HuH-7.5 (cell line): ENCODE results near the gene VPS52.

Source experiments
- DNase-seq: peaks from one replicate; pipeline ENCODE4 v3.0.0; 2011; ENCODE audit warnings: low spot score

Gene VPS52

DNA sequence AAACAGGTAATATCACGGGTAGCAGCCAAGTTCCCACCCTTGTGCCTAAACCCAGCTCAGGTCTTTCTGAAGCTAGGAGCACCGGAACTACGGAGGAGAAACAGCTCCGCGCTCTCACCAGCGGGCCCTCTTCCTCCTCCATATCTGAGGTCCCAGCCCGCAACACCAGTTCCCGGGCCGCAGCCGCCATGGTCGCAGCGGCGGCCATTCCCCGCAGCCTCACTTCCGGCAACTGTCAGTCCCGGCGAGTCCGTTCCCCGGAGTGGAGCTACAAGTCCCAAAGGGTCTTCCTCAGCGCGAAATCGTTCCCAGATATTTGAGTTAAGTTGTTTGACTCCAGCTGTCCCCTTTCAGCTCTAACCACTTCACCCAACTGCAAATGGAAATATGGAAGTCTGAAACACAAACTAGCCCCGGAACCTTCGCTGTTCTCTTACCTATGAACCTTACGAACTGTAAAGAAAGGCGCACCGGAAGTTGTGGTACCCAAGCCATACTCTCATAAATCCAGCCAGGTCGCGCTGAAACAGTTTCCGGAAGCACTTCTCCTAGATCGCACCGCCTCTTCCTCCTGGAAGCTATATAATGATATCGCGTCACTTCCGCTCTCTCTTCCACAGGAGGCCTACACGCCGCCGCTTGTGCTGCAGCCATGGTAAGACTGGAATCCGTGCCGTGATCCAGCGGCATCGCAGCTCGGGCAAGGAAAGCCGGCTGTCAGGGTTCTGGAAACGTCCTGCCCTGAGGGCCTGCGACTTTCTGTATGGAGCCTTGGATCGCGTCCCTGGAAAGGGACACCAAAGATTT is at the start of gene VPS52, which contains the start of gene RPS18:
Gene VPS52 (minus strand): TSS at position 409 of the 807 bp plus-strand sequence. CDS start 201 bp downstream, at position 208.
Gene RPS18 (plus strand): TSS at position 608 of the 807 bp plus-strand sequence. CDS start 45 bp downstream, at position 653.
- peak; percentile 75 for DNase-seq

- DNase-seq = no peak
These were observed 49.6 kb upstream of the VPS52 start for GRCh38 chr6:33321227-33321626.

GRCh38 chr6:33320315-33321181 is 48.9 kb upstream of the VPS52 start:
- no peak for DNase-seq

DNA sequence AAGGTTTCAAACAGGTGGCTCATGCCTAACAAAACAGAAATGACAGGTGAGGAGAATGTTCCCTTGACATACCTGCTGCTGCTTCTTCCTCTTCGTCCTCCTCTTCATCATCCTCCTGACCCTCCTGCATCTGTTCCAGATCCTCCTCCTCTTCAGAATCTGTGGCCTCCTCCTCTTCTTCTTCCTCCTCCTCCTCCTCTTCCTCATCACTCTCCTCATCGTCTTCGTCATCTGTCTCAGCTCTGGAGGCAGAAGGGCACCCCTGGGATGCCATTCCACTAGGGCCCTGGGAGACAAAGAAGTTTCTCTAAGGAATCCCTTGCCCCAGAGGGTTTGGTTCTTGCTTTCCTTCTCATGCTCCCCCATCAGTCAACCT is 48.3 kb upstream of the VPS52 start:
- DNase-seq = no peak

- no peak for DNase-seq
These were observed 46.9 kb upstream of the VPS52 start for GRCh38 chr6:33318426-33319073.

DNA sequence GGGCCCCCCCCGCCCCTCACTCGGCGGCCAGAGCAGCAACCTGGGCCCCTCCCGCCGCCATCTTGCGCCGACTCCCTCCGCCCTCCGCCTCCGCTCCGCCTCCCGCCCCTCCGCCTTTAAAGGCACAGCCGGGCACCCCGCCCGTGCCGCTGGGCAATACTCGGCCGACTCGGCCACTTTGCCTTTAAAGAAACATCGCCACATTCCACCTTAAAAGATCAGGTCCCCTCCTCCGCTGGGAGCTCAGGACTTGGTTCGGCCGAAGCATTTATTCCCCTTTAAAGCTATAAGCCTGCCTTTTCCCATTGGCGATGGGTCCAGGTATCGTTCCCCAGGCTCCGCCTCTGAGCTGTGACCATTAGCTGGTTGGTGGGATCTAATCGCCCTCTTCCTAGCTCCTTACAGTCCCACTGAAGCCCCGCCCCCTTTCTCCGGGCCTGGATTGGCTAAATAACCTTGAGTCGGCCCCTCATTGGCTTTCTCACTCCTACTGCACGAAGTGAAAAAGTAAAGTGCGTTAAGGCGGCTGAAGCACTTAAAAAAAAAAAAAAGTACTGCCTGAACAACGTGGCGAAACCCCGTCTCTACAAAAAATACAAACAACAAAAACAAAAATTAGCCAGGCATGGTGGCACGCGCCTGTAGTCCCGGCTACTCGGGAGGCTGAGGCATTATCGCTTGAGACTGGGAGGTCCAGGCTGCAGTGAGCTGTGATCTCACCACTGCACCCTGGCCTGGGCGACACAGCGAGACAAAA is 46.2 kb upstream of the VPS52 start, which contains the start of gene ZBTB22:
Gene ZBTB22 (minus strand): TSS at position 76 of the 757 bp plus-strand sequence. CDS start 828 bp downstream, outside the sequence.
- DNase-seq = peak; percentile 84

DNA sequence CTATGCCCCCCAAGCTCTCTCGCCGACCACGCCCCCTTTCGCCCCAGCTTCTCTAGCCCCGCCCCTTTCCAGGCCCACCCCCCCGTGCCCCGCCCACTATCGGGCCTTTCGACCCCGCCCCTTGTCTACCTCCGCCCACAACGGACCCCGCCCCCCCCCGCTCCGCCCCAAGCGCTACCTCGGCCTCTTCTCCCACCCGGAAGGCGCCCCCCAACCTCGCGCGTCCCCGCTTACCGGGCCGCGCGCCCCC is 45.7 kb upstream of the VPS52 start:
- peak; percentile 56 for DNase-seq

DNA sequence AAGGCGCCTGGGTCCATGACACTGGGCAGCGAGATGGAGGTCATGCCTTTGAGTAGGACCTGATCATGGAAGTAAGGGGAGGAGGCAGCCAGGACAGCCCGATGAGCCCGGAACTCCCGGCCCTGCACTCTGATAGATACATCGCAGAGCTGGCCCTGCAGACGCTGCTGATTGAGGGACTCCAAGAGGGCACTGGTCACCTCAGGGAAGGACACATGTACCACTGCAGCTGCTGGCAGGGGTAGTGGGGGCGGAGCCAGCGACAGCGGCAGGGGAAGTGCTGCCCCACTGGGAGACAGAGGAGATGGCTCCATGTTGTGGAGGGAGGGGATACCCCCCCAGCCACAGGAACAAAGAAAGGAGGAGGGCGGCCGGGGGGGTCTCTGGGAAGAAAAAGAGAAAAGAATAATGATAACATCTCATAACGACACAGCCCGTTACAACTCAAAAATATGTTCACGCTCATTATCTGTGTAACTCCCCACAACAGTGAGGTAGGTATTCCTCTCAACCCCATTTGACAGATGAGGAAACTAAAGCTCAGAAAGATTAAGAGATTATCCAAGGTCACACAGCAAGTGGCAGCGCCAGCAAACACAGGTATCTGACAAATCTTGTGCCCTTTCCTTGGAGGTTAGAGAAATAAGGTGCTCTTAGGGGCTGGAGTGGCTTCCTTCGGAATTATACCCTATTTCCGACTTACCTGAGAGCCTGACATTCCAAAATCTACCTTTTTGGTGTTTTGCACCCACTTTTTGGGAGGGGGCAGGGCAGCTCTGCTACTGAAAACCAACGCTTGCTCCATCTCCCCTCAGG is 45.1 kb upstream of the VPS52 start:
- no peak for DNase-seq

DNA sequence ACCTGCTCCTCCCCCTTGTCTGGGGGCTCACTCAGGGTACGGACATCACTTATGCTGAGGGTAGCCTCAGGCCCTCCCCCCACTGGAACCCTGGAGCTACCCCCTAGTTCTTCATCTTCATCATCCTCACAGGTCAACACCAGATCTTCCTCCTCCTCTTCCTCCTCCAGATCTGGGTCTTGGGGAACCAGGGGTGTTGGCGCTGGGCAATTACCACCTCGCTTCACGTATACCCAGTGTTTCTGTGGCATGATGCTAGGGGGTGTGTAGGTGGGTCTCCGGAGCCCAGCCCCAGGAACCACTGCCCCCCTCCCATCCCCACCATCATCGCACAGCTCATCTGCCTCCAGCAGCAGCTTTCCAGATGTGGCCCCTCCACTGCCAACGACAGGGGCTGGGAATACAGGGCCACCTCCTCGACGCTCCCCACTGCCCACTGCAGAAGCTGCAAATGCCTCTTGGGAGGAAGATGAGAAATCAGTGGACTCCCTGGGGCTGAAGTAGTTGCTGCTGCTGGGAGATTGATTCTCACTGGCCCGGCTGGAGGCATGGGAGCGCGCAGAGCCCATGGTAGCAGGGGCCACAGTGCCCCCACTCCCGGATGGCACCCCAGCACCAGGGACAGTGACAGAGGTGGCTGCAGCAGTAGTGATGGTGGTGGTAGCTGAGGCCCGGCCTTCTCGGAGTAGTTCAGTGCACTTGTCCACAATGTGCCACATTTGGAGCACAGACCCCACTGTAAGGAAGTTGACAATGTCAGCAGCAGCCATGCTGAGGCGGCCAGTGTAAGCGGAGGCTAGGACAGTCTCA is 44.3 kb upstream of the VPS52 start:
- DNase-seq = no peak

DNA sequence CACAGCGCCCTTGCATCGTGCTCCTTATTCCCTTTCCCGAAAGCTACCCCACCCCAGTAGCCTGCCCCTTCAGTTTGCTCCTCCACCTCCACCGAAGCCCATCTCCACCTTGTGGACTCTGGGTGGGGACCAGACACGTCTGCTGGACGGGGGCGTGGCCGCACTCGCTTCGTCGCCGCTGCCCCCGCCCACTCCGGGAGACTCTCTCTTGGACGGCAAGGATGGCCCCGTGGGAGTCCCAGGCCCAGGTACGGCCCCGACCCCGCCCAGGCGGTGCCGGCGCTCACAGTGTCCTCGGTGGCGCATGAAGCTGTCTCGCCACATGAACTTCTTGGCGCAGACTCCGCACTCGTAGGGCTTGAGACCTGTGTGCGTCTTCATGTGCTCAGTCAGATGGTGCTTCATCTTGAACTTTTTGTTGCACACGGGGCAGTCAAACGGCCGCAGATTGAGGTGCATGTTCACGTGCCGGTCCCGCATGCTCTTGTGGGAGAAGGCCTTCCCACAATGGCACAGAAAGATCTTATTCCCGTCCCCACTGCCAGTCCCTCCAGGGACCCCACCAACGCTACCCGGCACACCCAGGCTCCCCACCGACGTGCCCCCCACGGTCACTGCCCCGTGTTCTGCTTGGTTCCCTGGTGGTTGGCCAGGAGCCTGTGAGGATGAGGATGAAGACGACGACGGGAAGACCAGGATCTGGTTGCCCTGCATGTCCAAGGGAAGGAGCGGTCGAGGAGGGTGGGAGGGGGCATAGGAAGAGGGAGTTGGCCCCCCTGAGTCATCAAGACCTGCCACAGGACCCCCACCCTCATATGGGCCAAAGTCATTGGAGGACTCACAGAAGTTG is 43.5 kb upstream of the VPS52 start:
- DNase-seq = no peak

DNA sequence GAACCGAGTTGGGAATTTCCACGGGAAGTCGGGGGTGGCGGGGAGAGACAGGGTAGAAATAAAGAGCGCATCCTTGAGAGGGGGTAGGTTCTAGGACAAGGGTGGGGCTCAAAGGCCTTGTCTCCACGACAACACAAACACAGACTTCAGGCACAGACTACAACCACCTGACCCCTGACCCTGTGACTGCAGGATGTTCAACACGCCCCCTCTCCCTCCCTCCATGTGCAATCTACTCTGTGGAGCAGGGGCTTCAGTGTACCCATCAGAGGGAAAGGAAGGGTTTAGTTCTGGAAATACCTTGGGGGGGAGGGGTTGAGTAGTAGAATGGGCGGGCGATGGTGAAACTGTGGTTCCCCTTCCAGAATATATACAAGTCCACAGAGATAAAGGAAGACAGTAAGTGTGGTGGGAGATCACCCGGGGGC is 42.9 kb upstream of the VPS52 start:
- peak; percentile 31 for DNase-seq

GRCh38 chr6:33313709-33314514 is 42.2 kb upstream of the VPS52 start, which contains the start of gene TAPBP:
TAPBP (minus strand) TSS chr6:33314078; CDS start chr6:33314041, 37 bp downstream.
- DNase-seq = peak; percentile 51

DNA sequence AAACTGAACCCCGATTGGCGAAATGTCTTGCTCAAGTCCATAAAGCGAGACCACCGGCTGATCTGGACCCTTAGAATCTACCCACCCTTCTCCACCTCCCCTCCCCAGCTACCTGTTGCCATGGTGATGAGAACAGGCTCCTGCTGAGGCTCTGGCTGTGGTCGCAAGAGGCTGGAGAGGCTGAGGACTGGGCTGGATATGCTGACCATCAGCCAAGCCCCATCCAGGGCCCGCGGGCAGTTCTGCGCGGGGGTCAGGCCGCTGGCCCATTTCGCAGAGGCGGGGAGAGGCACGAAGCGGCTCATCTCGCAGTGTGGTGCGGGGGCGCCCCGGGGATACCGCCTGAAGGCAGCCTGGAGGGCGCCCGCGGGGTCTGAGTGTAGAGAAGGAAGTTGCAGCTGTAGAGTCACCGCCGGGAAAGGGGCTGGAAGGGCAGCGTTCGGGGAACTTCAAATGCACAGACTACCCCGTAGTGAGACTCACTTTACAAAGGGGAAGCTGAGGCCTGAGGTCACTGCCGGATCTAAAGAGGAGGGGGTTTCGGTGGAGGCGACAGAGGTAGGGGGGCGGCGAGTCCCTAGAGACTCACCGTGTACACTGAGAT is 41.5 kb upstream of the VPS52 start:
- DNase-seq = peak; percentile 36

DNA sequence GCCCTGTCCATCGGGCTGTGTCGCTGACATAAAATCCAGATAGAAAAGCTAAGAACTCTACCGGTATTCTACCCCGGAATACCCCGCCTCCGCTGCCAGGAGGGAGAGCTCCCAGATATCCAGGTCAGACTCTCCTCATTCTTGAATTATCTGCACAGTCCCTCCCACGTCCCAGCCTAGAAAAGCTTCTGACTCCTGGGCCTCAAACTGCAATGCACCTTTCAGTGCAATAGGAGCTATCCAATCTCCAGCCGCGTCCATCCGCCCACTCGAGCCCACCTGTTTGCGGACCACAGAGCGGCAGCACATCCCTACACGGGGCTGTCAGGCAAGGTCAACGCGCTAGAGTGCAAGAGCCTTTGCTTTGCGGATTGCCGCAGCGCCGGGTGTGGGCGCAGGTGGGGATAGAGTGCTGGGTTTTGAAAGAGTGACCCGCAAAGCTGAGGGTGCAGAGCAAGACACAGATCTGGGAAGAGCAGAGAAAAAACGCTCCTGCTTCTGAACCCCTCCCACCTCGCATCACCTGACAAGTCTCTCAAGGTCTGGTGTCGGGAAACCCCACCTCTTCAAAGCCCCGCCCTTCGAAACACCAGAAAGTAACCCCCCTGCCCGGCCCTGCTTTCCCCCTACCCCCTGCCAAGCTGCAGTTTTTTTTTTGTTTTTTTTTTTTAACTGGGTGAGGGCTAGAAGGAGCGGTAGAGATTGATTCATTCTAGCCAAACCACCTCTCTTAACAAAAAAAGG is 40.9 kb upstream of the VPS52 start:
- DNase-seq = peak; percentile 71

- DNase-seq = no peak
These were observed 34.7 kb upstream of the VPS52 start for GRCh38 chr6:33306356-33306755.

DNA sequence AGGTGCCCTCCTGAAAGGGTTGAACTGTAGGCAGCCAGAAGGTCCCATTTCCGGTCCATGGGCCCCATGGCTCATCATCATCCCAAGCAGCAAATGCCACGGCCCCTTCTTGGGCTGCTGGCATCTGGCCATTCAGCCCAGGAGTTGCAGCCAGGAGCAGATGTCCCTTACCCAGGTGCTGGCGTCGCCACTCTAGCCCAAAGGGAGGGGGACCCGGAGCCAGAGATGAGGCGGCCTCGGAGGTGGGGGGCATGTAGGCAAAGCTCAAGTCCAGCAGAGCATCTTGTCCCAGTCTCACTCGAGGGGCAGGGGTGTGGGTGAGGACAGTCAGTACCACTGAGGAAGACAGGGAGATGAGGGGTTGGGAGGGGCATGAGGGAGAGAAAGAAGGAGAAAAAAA is 33.4 kb upstream of the VPS52 start:
- DNase-seq = no peak

DNA sequence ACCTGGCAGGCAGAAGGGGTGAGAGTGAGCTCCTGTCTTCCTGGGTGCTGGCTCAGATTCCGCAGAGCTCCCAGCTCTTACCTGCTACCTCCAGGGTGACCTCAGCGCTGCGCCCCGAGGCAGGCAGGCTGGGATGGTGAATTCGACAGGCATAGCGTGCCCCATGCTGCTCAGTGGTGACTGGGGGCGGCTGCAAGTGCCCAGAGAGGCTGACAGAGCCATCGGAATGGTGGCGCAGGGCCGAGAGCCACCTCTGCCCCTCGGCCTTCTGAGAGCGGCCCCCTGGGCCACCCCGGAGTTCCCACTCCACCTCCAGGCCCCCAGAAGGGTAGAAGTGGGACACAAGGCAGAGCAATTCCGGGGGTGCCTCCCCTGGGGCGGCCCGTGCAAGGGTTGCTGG is 32.5 kb upstream of the VPS52 start:
- DNase-seq = no peak
